Hepatocyte (in vitro differentiated cells): ENCODE measurements around the gene POLR2A.

ENCODE experiments used
- EZH2 ChIP-seq: fragments of 200-600 bp; sonication (generic); IDR thresholded peaks from 2 replicates; pipeline ENCODE4 v1.6.1; 2016; ENCODE audit warnings: antibody characterized with exemption, mild to moderate bottlenecking, borderline replicate concordance
- EZH2phosphoT487 ChIP-seq: fragments of 200-600 bp; sonication (generic); IDR thresholded peaks from one replicate; pipeline ENCODE4 v1.6.1; 2018; ENCODE audit warnings: antibody characterized with exemption, mild to moderate bottlenecking, low read depth, moderate library complexity; ENCODE audit not compliant: unreplicated experiment, severe bottlenecking
- TF ChIP-seq, protein P1 (sequence below): fragments of 200-600 bp; sonication (generic); IDR thresholded peaks from 2 replicates; pipeline ENCODE4 v1.5.1; 2016; ENCODE audit warnings: antibody characterized with exemption, mild to moderate bottlenecking; ENCODE audit not compliant: poor library complexity

DNA sequence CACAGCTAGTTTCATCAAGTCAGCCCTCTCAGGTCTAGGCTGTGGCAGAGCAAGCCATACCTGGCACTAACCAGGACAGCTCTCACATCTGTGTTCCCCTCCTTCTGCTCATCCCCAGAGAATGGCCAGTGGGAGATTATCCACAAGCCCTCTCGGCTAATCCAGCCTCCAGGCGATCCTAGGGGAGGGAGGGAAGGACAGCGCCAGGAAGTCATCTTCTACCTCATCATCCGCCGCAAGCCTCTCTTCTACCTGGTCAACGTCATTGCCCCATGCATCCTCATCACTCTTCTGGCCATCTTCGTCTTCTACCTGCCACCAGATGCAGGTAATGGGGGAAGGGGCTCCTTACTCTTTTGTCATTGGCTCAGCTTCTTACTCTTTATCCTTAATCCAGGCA, 35.7 kb upstream of the POLR2A start:
- TF ChIP-seq, protein P1, sequence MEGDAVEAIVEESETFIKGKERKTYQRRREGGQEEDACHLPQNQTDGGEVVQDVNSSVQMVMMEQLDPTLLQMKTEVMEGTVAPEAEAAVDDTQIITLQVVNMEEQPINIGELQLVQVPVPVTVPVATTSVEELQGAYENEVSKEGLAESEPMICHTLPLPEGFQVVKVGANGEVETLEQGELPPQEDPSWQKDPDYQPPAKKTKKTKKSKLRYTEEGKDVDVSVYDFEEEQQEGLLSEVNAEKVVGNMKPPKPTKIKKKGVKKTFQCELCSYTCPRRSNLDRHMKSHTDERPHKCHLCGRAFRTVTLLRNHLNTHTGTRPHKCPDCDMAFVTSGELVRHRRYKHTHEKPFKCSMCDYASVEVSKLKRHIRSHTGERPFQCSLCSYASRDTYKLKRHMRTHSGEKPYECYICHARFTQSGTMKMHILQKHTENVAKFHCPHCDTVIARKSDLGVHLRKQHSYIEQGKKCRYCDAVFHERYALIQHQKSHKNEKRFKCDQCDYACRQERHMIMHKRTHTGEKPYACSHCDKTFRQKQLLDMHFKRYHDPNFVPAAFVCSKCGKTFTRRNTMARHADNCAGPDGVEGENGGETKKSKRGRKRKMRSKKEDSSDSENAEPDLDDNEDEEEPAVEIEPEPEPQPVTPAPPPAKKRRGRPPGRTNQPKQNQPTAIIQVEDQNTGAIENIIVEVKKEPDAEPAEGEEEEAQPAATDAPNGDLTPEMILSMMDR, result no peak
- no peak for TF ChIP-seq EZH2
- TF ChIP-seq EZH2phosphoT487, result no peak
